Right kidney (tissue), 1 donor: ENCODE data around the gene ARSG.
"Not testable (repeated sequence)": the region's sequence is repeated elsewhere in the genome, so short reads cannot be mapped to it uniquely, and the experiment has no call there.

Source experiments
- DNase-seq: peaks from one replicate; pipeline ENCODE4 v3.0.0-alpha.2; 2016

ARSG gene

DNA sequence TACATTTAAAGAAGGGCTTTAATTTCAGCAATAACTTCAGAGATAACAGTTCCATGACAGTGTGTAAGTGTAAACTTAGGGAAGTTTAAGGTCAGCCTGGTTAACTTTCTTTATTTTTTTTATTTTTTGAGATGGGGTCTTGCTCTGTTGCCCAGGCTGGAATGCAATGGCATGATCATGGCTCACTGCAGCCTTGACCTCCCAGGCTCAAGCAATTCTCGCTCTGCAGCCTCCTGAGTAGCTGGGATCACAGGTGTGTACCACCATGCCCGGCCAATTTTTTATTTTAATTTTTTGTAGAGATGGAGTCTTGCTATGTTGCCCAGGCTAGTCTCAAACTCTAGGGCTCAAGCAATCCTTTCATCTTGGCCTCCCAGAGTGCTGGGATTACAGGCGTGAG, 15.0 kb upstream of the ARSG start:
- not testable (repeated sequence) for DNase-seq

- DNase-seq, result no peak
Observed at GRCh38 chr17:68277807-68278206, 13.5 kb upstream of the ARSG start.

- DNase-seq, result not testable (repeated sequence)
Observed at GRCh38 chr17:68281965-68282364, 9.3 kb upstream of the ARSG start.

DNA sequence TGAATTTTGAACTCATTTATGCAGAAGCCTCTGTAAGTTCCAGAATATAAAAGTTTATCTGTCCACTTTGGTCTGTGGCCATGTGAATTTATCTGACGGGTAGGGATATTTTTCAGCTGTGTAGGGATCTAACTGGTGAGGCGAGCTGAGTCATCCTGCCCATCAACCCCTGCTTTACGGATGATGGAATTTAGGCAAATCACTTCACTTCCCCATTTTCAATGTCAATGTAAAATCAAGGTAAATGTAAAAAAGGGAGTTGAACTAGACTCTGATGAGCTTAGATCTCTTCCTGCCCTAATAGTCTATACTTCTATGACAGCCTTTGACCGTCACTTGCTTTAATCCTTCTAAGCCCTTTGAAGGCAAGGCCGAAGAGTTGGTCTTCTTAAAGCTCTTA, 2.9 kb upstream of the ARSG start:
- DNase-seq, result no peak

DNA sequence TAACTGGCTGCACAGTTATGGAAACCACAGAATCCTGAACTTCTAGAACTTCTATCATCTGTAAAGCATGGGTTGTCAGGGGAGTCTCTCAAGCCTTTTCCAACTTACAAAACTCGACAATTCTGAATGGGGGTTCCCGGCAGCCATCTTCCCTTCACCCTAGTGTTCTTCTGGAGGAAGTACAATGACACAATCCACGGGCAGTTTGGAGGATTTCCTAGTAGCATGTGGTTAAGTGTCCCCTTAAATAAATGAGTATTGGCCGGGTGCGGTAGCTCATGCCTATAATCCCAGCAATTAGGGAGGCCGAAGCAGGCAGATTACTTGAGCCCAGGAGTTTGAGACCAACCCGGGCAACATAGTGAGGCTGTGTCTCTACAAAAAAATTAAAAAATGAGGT, 2.5 kb upstream of the ARSG start:
- DNase-seq, result no peak

DNA sequence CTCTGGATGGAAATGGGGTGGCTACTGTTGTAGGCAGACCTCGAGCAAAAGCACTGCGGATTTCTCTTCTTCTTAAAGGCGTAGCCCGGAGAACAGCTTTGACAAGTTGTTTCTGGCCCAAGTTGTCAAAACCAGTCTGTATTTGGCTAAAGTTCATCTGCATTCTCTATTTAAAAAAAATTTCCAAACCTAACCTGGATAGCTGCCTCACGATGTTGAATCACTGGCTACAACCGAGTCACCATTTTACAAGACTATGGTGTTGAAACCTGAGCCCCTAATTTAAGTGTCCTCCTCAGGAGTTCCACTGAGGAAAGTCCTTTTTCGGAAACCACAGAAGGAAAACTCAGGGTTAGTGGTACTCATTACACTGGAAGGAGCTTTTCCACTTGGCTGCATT, 1.8 kb upstream of the ARSG start:
- DNase-seq, result no peak

DNA sequence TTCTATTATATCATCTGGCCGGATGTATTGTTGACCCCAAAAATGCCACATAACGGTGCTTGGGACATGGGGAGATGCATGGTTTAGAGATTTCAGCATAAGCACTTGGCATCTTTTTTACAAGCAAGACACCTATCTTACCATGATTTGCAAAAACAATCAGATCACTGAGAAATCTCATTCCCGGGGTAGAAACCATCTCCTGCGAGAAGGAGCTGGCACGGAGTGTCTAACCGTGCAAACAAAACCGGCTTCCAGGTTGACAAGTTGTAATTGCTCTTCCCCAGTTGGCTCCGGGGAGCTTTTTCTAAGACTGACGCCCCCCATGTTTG, 1.4 kb upstream of the ARSG start:
- DNase-seq, result peak; percentile 33

GRCh38 chr17:68290268-68290954, 884 bp upstream of the ARSG start:
- DNase-seq, result peak; percentile 67

GRCh38 chr17:68291836-68292688, 767 bp downstream of the ARSG start:
- DNase-seq, result peak; percentile 92

GRCh38 chr17:68292689-68293040, 1.4 kb downstream of the ARSG start:
- DNase-seq, result no peak

DNA sequence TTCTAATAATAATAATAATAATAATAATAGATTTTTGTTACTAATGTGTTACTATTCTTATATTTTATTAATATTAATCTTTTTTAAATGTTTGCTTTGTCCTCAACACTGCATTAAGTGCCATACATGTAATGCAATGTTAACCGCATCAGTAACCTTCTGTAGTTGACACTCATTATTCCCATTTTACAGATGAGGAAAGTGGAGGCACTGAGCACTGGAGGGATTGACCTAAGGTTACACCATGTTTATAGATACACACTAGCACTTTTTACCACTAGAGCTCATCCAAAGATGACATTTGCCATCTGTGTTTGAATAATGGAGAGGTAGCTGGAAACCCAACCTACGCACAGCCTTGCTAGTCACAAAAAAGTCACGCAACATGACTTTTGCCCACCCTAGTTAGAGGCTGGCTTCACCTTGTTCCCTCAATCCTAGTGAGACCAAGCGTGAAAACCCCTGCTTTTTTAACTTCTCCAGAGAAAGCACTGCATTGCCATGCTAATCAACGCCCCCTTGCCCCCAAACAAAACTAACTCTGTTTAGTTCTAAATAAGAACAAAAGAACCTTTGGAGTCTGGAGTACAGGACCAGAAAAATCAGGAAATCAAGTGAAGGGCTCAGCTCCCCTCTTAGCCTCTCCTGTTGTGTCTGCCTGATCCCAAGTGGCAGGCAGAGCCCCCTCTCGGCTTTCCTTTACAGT, 2.3 kb downstream of the ARSG start:
- no peak for DNase-seq

DNA sequence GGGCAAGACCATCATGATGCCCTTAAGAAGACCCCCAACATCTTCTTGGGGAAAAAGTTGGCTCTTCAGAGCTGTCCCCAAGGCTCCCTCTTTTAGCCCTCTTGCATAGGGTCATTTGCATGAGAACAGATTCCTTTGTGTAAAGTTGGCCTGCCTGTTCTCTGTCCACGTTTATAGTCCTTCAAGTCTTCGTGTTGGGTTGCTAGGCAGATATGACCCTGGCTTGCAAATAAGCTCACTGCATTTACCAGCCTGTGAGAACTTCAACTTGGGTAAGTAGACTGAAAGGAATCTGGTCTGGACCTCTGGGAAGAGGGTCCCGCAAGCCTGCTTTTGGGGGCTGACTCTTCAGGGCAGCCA, 2.9 kb downstream of the ARSG start:
- DNase-seq, result no peak

- DNase-seq, result no peak
Observed at GRCh38 chr17:68294617-68295016, 3.3 kb downstream of the ARSG start.

DNA sequence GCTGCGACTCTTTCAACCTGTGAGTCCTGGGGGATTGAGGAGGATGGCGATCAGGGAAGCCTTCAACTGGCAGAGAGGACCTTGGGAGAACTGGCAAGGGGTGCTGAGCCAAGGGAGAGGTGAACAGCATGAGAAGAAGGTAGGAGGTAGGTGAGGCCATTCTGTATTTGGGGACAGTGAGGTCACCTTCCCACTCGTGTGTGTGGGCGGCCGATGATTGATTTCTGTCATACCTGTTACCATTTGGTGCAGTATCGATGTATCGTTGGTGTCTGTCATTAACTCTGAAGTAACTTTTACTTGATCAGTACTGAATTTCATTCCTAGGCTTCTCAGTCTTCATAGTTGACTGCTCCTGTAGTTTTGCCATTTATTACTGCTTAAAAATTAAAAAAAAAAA, 3.8 kb downstream of the ARSG start:
- no peak for DNase-seq

- DNase-seq, result no peak
Observed at GRCh38 chr17:68296217-68297191, 5.2 kb downstream of the ARSG start.

DNA sequence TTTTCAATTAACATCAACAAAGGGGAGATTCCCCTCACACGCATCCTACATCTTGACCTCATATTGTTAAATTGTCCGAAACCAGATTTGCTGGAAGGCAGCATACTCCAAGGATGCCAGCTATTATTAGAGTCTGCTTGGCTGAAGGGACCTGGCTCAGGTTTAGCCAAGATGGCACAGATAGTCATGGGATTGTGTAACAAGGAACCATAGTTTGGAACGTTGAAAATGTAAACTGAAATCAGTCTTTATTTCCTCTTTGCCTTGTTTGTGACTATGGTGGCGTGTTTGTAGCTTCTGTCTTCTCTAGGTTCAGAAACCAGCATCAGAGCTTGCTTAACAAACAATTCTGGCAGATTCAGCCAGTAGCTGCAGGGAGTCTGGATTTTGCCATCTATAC, 5.9 kb downstream of the ARSG start:
- DNase-seq, result no peak

DNA sequence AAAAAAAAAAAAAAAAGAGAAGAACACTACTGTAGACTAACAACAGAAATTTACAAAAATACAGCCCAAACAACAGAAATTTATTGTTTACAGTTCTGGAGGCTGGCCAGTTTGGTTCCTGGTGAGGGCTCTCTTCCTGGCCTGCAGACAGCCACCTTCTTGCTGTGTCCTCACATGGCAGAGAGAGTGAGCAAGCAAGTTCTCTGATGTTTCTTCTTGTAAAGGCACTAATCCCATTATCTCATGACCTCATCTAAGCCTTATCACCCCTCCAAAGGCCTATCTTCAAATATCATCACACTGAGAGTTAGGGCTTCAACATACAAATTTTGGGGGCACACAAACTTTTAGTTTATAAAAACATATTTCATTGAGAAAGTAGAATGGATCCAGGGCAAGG, 7.3 kb downstream of the ARSG start:
- no peak for DNase-seq

DNA sequence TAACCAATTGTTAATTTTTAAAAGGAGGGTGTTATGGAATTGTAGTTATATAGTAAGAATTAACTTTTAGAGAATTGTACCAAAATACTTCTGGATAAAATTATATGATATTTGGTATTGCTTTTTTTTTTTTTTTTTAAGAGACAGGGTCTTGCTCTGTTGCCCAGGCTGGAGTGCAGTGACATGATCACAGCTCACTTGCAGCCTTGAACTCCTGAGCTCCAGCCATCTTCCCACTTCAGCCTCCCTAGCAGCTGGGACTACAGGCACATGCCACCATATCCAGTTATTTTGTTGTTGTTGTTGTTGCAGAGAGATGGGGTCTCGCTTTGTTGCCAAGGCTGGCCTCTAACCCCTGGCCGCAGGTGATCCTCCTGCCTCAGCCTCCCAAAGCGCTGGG, 8.5 kb downstream of the ARSG start:
- DNase-seq, result no peak

DNA sequence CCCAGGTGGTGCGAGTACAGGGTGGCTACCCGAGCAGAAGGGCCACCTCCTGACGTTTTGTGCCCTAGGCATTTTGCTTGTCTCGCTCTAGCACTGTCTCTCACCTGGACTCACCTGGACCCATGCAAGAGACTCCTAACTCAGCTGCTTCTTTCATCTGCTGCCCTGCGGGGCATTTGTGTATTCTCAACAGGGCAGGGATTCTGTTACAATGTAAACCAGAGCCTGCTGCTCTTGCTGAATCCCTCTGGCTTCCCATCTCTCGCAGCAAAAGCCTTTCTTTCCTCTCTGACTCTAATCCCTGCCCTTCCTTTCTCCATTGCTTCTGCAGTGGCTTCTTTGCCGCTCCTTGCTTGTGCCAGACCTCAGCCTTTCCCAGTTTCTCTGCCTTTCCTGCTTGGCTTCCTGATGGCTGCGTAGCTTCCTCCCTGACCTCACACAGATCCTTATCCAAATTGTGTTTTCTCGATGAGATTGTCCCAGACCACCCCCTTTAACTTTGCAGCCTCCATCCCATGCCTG, 10.2 kb downstream of the ARSG start:
- DNase-seq, result no peak

- no peak for DNase-seq
Observed at GRCh38 chr17:68302066-68302564, 10.8 kb downstream of the ARSG start.

DNA sequence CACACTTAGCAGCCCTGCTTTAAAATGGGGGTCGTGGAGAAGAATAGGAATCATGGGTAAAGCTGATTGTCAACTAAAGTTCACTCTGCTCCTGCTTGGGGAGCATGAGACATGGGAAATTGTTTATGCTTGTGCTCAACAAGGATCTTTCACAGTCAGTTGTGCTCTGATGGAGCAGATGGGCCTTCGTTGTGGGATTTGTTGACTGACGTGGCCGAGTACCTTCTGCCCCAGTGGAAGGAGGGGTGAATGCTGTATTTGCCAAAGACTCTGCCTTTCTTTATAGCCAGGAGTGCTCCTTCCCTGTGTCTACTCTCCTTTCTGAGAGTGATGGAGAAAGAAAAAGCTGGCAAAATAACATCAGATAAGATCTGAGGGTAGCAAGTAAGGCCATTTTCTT, 11.4 kb downstream of the ARSG start:
- DNase-seq, result no peak

- no peak for DNase-seq
Observed at GRCh38 chr17:68304706-68305105, 13.4 kb downstream of the ARSG start.
